GM18870 (cell line): ENCODE data around the gene ELP5.

Source experiments
- ATAC-seq: cut with Tn5 transposase; IDR thresholded peaks from one replicate; pipeline ENCODE4 v1.9.1; 2021; ENCODE audit warnings: moderate library complexity; ENCODE audit not compliant: unreplicated experiment

Gene ELP5

DNA sequence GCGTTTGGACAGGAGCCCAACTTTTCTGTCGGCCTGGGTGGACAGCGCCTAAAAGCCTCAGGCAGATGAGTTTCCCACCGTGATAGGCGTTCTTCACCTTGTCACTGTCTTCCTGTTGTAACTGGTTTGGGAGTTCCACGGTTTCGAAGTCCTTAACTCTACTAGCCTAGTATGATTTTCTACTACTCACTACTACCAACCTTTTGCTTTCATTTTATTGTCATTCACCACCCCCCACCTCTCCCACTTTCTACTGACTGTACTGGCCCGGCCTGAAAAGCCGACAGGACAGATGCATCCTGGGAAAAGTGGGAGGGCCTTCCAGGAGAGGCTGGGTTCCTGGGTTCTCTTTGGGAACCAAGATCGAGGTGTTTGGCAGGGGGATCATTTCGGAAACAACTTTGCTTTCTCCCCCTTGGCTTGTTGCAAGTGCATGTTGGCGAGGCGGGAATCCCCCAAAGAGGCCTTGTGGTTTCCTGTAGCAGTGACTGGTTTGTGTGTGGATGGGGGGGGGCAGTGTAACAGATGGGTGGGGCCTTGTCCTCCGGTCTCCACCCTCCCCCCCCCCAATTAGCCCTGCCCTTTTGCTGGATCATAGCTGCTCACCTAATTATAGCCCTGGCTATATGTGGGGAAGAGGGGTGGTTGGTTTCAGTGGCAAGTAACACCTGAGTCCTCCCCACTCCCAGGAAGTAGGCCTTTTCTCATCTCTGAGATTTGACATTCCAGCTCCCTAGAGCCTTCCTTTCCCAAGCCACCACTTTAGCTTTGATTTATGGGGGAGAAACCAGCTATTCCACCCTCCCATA is 56.8 kb downstream of the ELP5 start:
- no peak for ATAC-seq
